HUDEP-2 (cell line): ENCODE data around the gene SLU7.

Experiments
- DNase-seq, 76 experiments: peaks; one replicate each; lab custom pipeline; 2025; ENCODE audit not compliant: unreplicated experiment in 76 of 76; lab: John Stamatoyannopoulos, UW

The SLU7 gene

DNA sequence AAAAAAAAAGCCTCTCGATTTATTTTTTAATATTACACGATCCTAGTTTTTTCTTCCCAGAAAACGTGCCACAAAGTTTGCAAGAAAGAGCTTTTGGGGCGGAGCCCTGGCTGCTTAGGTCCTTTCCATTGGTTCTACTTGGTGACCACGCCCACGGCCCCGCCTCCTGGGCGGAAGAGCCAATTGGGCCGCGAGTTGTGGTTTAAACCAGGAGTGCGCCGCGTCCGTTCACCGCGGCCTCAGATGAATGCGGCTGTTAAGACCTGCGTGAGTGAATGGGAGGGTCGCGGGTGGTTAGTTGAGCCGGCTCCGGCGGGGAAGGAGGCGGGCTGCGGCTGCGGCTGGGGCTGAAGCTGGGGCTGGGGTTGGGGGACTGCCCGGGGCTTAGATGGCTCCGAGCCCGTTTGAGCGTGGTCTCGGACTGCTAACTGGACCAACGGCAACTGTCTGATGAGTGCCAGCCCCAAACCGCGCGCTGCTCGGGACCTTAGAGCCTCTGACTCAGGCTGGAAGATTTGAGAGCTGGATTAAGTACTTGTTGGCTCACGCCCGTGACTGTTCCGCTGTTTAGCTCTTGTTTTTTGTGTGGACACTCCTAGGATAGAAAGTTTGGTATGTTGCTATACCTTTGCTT is 2.9 kb upstream of the SLU7 start, which contains the start of gene PTTG1:
TSS of gene PTTG1 (plus strand) at position 231 of the 634 bp plus-strand sequence. CDS start 458 bp downstream, outside the sequence.
- peak; percentile 24 to 96 (median 92) for DNase-seq

DNA sequence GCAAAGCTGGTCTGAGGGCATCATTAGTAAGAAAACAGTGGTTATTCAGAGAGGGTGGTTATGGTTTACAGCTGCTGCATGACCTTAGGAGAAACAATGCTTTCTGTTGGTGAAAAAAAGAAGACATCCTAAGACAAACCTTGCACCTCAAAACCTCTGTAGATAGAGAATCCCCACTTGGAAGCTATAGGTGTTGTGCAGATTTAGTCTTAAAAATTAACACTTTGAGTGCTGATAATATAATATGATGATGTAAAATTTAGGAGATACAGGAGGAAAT is 1.4 kb upstream of the SLU7 start:
- DNase-seq = no peak

DNA sequence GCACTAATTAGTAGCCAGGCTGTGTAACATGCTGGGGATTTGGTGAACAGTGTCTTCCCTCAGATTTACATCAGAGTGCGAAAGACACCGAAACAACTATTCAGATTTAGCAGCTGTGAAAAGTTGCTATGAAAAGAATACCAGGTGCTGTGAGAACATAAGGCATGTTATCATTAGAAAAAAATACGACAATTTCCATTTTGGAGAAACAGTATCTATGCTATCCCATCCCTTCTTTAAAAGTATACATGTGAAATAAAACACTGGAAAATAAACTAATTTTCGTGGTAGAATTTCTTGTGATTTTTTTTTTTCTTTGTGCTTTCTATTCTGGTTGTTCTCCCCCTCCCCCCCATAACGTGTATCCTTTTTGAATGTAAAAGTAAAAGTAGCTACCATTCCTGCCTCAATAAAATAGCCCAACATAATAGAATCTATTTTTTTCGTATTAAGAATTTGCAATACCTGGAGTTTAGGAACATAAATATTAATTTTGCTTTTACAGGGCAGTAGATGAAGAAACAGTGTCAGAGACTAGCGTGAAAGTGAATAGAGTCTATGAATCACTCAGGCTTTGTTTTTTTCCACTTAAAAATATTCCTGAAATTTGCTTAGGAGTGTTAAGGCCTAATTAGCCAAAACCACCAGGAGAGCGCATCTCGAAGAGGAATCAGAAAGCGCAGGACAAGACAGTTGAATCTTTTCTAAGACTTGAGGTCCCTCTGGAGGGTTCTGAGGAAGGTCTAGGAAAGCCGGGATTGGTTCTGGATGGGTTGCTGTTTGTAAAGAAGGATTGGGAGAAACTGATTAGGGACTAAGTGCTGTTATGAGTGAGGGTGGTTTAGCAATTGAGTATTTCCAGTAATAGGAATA is 813 bp upstream of the SLU7 start:
- no peak for DNase-seq

GRCh38 chr5:160399402-160400353 is 19.2 kb downstream of the SLU7 start, which contains the start of gene FAM200C:
TSS of gene FAM200C (minus strand) at chr5:160400054. CDS start at chr5:160395490, 4,564 bp downstream.
- DNase-seq = peak in 73 of 76 experiments; percentile 11 to 86 (median 71)

DNA sequence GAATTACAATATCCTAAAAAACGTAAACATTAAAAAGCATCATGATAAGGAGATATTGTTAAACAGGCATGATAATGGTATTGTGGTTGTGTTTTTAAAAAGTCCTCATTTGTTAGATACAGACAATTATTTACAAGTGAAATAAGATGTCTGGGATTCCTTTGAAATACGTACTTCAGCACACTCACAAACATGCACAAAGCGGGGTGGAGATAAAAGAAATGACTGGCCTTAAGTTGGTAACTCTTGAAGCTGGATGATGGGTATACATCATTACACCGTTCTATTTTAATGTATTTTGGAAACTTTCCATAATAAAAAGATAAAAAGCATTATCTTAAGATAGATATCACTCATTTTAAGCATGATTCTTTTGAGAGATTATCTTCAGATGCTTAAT is 20.1 kb downstream of the SLU7 start:
- DNase-seq = no peak

GRCh38 chr5:160397492-160397891 is 21.4 kb downstream of the SLU7 start:
- no peak for DNase-seq

DNA sequence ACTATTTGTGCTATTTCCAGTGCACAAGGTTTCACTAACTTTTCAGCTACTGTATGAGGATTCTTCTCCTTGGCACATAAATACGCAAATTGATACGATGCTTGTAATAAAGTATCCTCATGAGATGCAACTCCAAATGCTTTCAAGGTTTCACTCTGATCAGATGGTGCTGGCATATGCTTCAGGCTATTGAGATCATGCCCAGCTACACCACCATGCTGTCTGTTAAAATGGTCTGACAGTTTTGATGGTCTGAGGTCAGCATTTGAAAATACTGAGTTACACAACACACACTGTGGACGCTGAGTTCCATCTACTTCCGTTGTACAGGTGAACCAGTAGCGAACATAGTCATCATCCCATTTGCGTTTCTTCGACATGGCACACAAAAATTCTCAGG is 23.8 kb downstream of the SLU7 start:
- DNase-seq = no peak

- peak in 7 of 76 experiments; percentile 2 to 35 (median 7) for DNase-seq
Measured at GRCh38 chr5:160390787-160391696, 27.8 kb downstream of the SLU7 start.

DNA sequence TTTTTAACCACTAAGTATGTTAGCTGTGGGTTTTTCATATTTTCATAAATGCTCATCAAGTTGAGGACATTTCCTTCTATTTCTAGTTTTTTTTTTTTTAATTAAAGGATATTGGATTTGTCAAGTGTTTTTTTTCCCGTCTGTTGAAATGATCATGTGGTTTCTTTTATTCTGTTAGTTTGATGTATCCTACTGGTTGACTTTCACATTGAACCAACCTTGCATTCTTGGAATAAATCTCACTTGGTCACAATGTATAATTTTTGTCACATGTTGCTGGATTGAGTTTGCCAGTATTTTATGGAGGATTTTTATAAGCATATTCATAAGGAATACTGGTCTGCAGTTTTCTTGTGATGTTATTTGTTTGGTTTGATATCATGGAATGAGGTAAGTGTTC is 31.4 kb downstream of the SLU7 start:
- DNase-seq = no peak

- no peak for DNase-seq
Measured at GRCh38 chr5:160385496-160385895, 33.4 kb downstream of the SLU7 start.

- DNase-seq = peak in 1 of 76 experiments; percentile 18
Measured at GRCh38 chr5:160384681-160385080, 34.2 kb downstream of the SLU7 start.

- DNase-seq = no peak
Measured at GRCh38 chr5:160382346-160382745, 36.5 kb downstream of the SLU7 start.

DNA sequence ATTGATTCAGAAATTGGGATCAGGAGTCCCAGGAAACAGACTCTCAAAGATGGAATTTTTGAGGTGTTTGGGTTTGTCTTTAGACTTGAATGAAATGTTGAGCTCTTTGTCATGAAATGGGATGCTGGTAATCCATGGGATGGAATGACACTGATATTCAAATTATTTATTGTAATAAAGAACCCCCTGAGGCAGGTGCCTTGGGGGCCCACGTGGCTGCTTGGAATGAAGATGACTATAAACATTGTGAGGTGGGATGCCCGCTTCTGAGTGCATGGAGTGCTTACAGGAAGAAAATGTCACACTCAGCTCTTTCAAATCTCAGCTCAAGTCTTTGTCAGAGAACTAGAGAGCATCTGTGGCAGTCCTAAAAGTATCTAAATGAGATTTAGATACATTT is 38.8 kb downstream of the SLU7 start:
- DNase-seq = no peak

GRCh38 chr5:160379511-160379910 is 39.4 kb downstream of the SLU7 start:
- DNase-seq = no peak

DNA sequence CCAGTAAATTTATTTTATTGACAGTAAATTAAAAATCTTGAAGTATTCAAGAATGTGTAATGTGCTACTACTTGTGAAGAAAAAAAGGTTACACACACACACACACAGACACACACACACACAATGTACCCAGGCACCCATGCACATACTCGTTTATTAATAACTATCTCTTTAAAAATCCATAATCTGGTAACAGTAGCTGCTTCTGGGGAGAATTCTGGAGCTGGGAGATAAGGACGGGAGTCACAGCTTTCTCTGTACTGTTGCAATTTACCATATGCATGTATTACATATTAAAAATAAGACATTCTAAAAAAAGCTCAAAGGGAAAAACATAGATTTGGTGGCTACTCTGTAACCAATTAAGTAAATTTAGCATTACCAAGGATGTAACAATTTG is 40.6 kb downstream of the SLU7 start:
- peak in 14 of 76 experiments; percentile 4 to 59 (median 18) for DNase-seq

DNA sequence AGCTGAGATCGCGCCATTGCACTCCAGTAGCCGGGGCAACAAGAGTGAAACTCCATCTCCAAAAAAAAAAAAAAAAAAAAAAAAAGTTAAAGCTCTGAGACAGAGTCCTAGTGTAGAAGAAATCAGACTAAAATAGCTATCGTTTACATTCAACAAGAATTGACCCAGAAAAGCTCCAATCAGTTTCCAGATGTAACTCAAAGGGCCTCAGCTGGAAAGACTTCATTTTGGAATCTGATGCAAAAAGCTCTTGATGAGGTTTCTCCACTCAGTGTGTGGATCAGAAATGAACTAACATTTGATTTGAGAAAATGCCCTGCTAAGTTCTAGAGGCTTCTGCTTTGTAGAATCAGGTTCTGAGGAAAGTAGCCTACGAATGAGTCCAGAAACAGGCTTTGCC is 41.2 kb downstream of the SLU7 start:
- no peak for DNase-seq

- DNase-seq = no peak
Measured at GRCh38 chr5:160376416-160376815, 42.5 kb downstream of the SLU7 start.

GRCh38 chr5:160375701-160376100 is 43.2 kb downstream of the SLU7 start:
- DNase-seq = no peak

DNA sequence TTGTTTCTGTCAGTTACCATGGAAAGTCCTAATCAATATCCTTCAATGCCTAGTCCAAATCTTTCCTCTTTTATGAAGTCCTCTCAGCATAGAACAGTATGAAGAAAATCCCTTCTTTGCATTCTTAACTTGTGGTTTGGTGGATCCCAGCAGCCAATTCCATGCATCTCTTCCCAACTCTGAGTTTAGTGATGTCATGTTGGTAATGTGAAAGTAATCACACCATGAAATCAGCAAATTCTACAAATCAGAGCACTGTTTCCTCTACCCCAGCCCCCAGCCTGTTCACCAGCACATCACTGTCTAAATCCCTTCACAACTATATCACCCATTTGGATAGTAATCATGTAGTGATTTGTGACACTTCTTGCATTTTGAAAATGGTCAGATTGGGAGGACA is 43.7 kb downstream of the SLU7 start:
- DNase-seq = no peak

DNA sequence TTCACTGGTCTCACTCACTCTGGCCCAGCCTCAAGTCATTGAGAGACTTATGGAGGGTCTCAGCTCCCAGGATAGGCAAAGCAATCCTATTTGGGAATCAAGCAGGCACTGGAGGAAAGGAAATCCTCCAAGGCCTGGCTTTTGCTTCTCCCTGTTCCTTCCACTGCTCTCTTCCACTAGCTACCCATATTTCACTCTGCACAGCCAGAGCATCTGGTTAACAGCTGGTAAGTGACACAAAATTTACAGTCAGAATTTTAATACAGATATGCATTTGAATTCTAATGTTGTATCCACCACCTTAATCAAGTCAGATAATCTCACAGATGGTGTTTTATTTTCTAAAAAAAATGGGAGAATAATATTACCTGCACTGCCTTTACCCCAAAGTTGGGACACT is 47.6 kb downstream of the SLU7 start:
- no peak for DNase-seq
